Liver (tissue), 3 donors: ENCODE results near the gene INPP4B.

Experiments
- CTCF ChIP-seq: fragments of 150-350 bp; IDR thresholded peaks from 2 replicates; pipeline ENCODE4 v1.5.1; 2017; ENCODE audit warnings: improper control_type of control experiment, low read depth, low read length; ENCODE audit not compliant: missing input control
- EGR1 ChIP-seq, 2 donors: IDR thresholded peaks; 2 replicates each; pipeline ENCODE4 v1.6.1; 2016 to 2018; ENCODE audit warnings: antibody characterized with exemption in 2 of 2, low read depth in 2 of 2
- FOXA1 ChIP-seq: IDR thresholded peaks from 2 replicates; pipeline ENCODE4 v1.6.1; 2016; ENCODE audit warnings: antibody characterized with exemption
- GABPA ChIP-seq, 2 donors: IDR thresholded peaks in 1 of 2; conservative IDR thresholded peaks in 1 of 2; 2 replicates each; pipeline ENCODE4 v1.6.1; 2016; ENCODE audit warnings: antibody characterized with exemption in 2 of 2, mild to moderate bottlenecking in 1 of 2, moderate library complexity in 1 of 2
- JUND ChIP-seq, 2 donors: IDR thresholded peaks; 2 replicates each; pipeline ENCODE4 v1.6.1; 2016; ENCODE audit warnings: antibody characterized with exemption in 2 of 2
- MAX ChIP-seq: IDR thresholded peaks from 2 replicates; pipeline ENCODE4 v1.6.1; 2016; ENCODE audit warnings: antibody characterized with exemption
- RAD21 ChIP-seq, 2 donors: IDR thresholded peaks; 2 replicates each; pipeline ENCODE4 v1.6.1; 2016; ENCODE audit warnings: antibody characterized with exemption in 2 of 2, mild to moderate bottlenecking in 2 of 2
- RXRA ChIP-seq, 2 donors: IDR thresholded peaks; 2 replicates each; pipeline ENCODE4 v1.6.1; 2017 to 2018; ENCODE audit warnings: antibody characterized with exemption in 2 of 2, mild to moderate bottlenecking in 1 of 2
- SP1 ChIP-seq: IDR thresholded peaks from 2 replicates; pipeline ENCODE4 v1.6.1; 2018; ENCODE audit warnings: antibody characterized with exemption, mild to moderate bottlenecking
- TAF1 ChIP-seq: conservative IDR thresholded peaks from 2 replicates; pipeline ENCODE4 v1.6.1; 2016; ENCODE audit warnings: antibody characterized with exemption, mild to moderate bottlenecking
- YY1 ChIP-seq: IDR thresholded peaks from 2 replicates; pipeline ENCODE4 v1.6.1; 2016; ENCODE audit warnings: antibody characterized with exemption, mild to moderate bottlenecking
- ZBTB33 ChIP-seq: IDR thresholded peaks from 2 replicates; pipeline ENCODE4 v1.6.1; 2016; ENCODE audit warnings: antibody characterized with exemption
- TF ChIP-seq, protein P1 (sequence below): IDR thresholded peaks from 2 replicates; pipeline ENCODE4 v1.6.1; 2016; ENCODE audit warnings: antibody characterized with exemption, mild to moderate bottlenecking
- TF ChIP-seq, protein P2 (sequence below): IDR thresholded peaks from 2 replicates; pipeline ENCODE4 v1.6.1; 2016; ENCODE audit warnings: antibody characterized with exemption
- donor health status: healthy.
- donor health status: healthy.

DNA sequence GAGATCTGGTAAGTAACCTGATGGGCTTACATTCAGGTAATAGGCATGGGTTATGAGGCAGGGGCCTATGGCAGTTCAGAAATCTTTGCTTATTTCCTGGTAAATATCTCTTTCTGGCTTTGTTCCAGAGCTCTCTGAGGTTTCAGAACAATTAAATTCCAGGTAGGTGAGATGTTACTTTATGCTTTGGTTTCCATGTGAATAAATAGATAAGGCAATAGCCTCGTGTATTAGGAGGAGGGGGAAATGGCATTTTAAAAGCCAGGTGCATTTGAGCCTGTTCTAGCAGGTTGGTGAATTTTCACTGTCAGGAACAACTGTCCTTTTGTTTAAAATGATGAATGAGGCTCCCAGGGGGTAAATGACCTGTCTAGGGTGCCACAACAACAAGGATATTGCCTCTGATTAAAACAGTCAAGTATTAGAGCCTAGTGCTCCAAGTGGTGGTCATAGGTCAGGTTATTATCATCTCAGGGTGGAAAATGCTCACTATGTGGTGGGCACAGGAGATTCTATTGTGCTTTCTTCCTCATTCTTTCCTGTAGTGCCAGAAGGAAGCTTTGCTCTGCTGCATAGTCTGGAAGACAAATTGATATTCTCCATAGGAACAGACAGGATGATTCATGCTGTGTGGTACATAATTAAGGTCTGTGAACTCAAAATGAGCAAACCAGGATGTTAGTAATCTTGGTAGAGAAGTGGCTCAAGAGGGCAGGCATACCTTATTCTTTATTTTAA, 296.2 kb downstream of the INPP4B start:
- TF ChIP-seq RAD21 (IDR thresholded peaks at IDR 0.05) = no peak
- no peak for TF ChIP-seq CTCF
- no peak for TF ChIP-seq EGR1 (IDR thresholded peaks at IDR 0.05; ENCODE audit: low read depth in 2 of 2)
- TF ChIP-seq, protein P1, sequence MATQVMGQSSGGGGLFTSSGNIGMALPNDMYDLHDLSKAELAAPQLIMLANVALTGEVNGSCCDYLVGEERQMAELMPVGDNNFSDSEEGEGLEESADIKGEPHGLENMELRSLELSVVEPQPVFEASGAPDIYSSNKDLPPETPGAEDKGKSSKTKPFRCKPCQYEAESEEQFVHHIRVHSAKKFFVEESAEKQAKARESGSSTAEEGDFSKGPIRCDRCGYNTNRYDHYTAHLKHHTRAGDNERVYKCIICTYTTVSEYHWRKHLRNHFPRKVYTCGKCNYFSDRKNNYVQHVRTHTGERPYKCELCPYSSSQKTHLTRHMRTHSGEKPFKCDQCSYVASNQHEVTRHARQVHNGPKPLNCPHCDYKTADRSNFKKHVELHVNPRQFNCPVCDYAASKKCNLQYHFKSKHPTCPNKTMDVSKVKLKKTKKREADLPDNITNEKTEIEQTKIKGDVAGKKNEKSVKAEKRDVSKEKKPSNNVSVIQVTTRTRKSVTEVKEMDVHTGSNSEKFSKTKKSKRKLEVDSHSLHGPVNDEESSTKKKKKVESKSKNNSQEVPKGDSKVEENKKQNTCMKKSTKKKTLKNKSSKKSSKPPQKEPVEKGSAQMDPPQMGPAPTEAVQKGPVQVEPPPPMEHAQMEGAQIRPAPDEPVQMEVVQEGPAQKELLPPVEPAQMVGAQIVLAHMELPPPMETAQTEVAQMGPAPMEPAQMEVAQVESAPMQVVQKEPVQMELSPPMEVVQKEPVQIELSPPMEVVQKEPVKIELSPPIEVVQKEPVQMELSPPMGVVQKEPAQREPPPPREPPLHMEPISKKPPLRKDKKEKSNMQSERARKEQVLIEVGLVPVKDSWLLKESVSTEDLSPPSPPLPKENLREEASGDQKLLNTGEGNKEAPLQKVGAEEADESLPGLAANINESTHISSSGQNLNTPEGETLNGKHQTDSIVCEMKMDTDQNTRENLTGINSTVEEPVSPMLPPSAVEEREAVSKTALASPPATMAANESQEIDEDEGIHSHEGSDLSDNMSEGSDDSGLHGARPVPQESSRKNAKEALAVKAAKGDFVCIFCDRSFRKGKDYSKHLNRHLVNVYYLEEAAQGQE = no peak
- TF ChIP-seq MAX = no peak
- no peak for TF ChIP-seq GABPA (IDR thresholded peaks at IDR 0.05 in 1 of 2, conservative IDR thresholded peaks at IDR 0.05 in 1 of 2)
- no peak for TF ChIP-seq RXRA (IDR thresholded peaks at IDR 0.05)
- no peak for TF ChIP-seq YY1
- TF ChIP-seq JUND (IDR thresholded peaks at IDR 0.05) = no peak
- TF ChIP-seq ZBTB33 = no peak
- TF ChIP-seq SP1 = peak; percentile 9
- TF ChIP-seq FOXA1 = no peak
- TF ChIP-seq, protein P2, sequence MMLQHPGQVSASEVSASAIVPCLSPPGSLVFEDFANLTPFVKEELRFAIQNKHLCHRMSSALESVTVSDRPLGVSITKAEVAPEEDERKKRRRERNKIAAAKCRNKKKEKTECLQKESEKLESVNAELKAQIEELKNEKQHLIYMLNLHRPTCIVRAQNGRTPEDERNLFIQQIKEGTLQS = no peak
- TF ChIP-seq TAF1 = no peak
